H9 (cell line): Measurements from ENCODE around the gene PIAS1. TPM values are rescaled to one million over a fixed set of nuclear protein-coding genes. Genes with fewer than 3 reads are reported as not detected.

Experiments
- DNase-seq: peaks from one replicate; pipeline ENCODE4 v3.0.0-alpha.2; 2017
- H2AFZ ChIP-seq: one replicate; pipeline ENCODE4 v1.6.1; 2013; ENCODE audit warnings: mild to moderate bottlenecking, low read length, control low read depth, moderate library complexity
- H2AK5ac ChIP-seq: 2 replicates; pipeline ENCODE4 v1.6.1; 2013; ENCODE audit warnings: low read length, control low read depth, mixed read lengths; ENCODE audit not compliant: insufficient read length
- H2BK120ac ChIP-seq: one replicate; pipeline ENCODE4 v1.6.1; 2013; ENCODE audit warnings: low read depth, mild to moderate bottlenecking, low read length, control low read depth, inconsistent platforms; ENCODE audit not compliant: poor library complexity, severe bottlenecking
- H2BK12ac ChIP-seq: 2 replicates; pipeline ENCODE4 v1.6.1; 2013; ENCODE audit warnings: low read length, control low read depth, mixed read lengths, low read depth; ENCODE audit not compliant: insufficient read length
- H2BK15ac ChIP-seq: 2 replicates; pipeline ENCODE4 v1.6.1; 2013; ENCODE audit warnings: low read depth, low read length, control low read depth
- H2BK20ac ChIP-seq: one replicate; pipeline ENCODE4 v1.6.1; 2013; ENCODE audit warnings: low read depth, mild to moderate bottlenecking, low read length, control low read depth, inconsistent platforms; ENCODE audit not compliant: poor library complexity, severe bottlenecking
- H2BK5ac ChIP-seq: 2 replicates; pipeline ENCODE4 v1.6.1; 2013; ENCODE audit warnings: low read length, control low read depth, mixed read lengths; ENCODE audit not compliant: insufficient read length
- H3K14ac ChIP-seq: 2 replicates; pipeline ENCODE4 v1.6.1; 2013; ENCODE audit warnings: low read length, control low read depth; ENCODE audit not compliant: insufficient read depth
- H3K18ac ChIP-seq: 2 replicates; pipeline ENCODE4 v1.6.1; 2013; ENCODE audit warnings: low read depth, mild to moderate bottlenecking, mixed read lengths, low read length, control low read depth; ENCODE audit not compliant: insufficient read length
- H3K23ac ChIP-seq: 2 replicates; pipeline ENCODE4 v1.6.1; 2013; ENCODE audit warnings: low read length, control low read depth, mixed read lengths, low read depth; ENCODE audit not compliant: insufficient read length
- H3K23me2 ChIP-seq: 2 replicates; pipeline ENCODE4 v1.6.1; 2013; ENCODE audit warnings: low read depth, mild to moderate bottlenecking, mixed read lengths, low read length, control low read depth; ENCODE audit not compliant: insufficient read length, poor library complexity, severe bottlenecking
- H3K27ac ChIP-seq: 2 replicates; pipeline ENCODE4 v1.5.1; 2013; ENCODE audit warnings: low read length, control low read depth, mixed read lengths, low read depth; ENCODE audit not compliant: insufficient read length
- H3K27me3 ChIP-seq: 2 replicates; pipeline ENCODE4 v1.6.1; 2013; ENCODE audit warnings: low read length, control low read depth, inconsistent platforms; ENCODE audit not compliant: insufficient read depth
- H3K4ac ChIP-seq: 2 replicates; pipeline ENCODE4 v1.6.1; 2013; ENCODE audit warnings: low read depth, mild to moderate bottlenecking, control low read depth, inconsistent platforms, low read length, moderate library complexity
- H3K4me1 ChIP-seq: 2 replicates; pipeline ENCODE4 v1.6.1; 2013; ENCODE audit warnings: low read length, control low read depth, inconsistent platforms; ENCODE audit not compliant: insufficient read depth
- H3K4me2 ChIP-seq: 2 replicates; pipeline ENCODE4 v1.6.1; 2013; ENCODE audit warnings: low read length, control low read depth, mixed read lengths; ENCODE audit not compliant: insufficient read length, insufficient read depth
- H3K56ac ChIP-seq: 2 replicates; pipeline ENCODE4 v1.6.1; 2013; ENCODE audit warnings: low read depth, mild to moderate bottlenecking, mixed read lengths, low read length, control low read depth; ENCODE audit not compliant: insufficient read length
- H3K79me1 ChIP-seq: 2 replicates; pipeline ENCODE4 v1.6.1; 2013; ENCODE audit warnings: low read depth, mild to moderate bottlenecking, moderate library complexity, low read length, control low read depth, inconsistent platforms; ENCODE audit not compliant: insufficient read depth, poor library complexity, severe bottlenecking
- H3K79me2 ChIP-seq: 2 replicates; pipeline ENCODE4 v1.6.1; 2013; ENCODE audit warnings: low read length, control low read depth, inconsistent platforms; ENCODE audit not compliant: insufficient read depth
- H3K9ac ChIP-seq: 2 replicates; pipeline ENCODE4 v1.6.1; 2013; ENCODE audit warnings: low read length, control low read depth, mixed read lengths; ENCODE audit not compliant: insufficient read length; ENCODE audit errors: extremely low read depth
- H3K9me3 ChIP-seq: one replicate; pipeline ENCODE4 v1.6.1; 2013; ENCODE audit warnings: low read depth, low read length, inconsistent platforms; ENCODE audit not compliant: control insufficient read depth
- H3T11ph ChIP-seq: one replicate; pipeline ENCODE4 v1.6.1; 2013; ENCODE audit warnings: mild to moderate bottlenecking, low read length, control low read depth, inconsistent platforms
- H4K20me1 ChIP-seq: one replicate; pipeline ENCODE4 v1.6.1; 2013; ENCODE audit not compliant: control insufficient read depth, insufficient read length, insufficient read depth
- H4K5ac ChIP-seq: 2 replicates; pipeline ENCODE4 v1.6.1; 2013; ENCODE audit warnings: low read depth, mild to moderate bottlenecking, mixed read lengths, low read length, control low read depth; ENCODE audit not compliant: insufficient read length
- H4K8ac ChIP-seq: replicated peaks from 2 replicates; pipeline ENCODE4 v1.6.1; 2013; ENCODE audit warnings: low read length, control low read depth, mixed read lengths, low read depth; ENCODE audit not compliant: insufficient read length
- H4K91ac ChIP-seq: 2 replicates; pipeline ENCODE4 v1.6.1; 2013; ENCODE audit warnings: low read depth, mild to moderate bottlenecking, moderate library complexity, mixed read lengths, low read length, control low read depth; ENCODE audit not compliant: insufficient read length
- H3K27ac Mint-ChIP-seq, 3 experiments: 2 replicates in 2 of 3; 3 replicates in 1 of 3; pipeline ENCODE4 v1.8.0; 2020 to 2021; ENCODE audit warnings: mixed read lengths in 3 of 3, mild to moderate bottlenecking in 1 of 3, moderate library complexity in 1 of 3
- H3K27me3 Mint-ChIP-seq: 2 replicates; pipeline ENCODE4 v1.8.0; 2021; ENCODE audit warnings: low read depth, mild to moderate bottlenecking, moderate library complexity, mixed read lengths
- H3K36me3 Mint-ChIP-seq, 3 experiments: 2 replicates in 2 of 3; 3 replicates in 1 of 3; pipeline ENCODE4 v1.8.0; 2020 to 2021; ENCODE audit warnings: low read depth in 3 of 3, mixed read lengths in 3 of 3; ENCODE audit not compliant: insufficient read depth in 1 of 3
- H3K4me1 Mint-ChIP-seq, 2 experiments: 2 replicates each; pipeline ENCODE4 v1.8.0; 2020; ENCODE audit warnings: mixed read lengths in 2 of 2
- H3K4me3 Mint-ChIP-seq, 2 experiments: 2 replicates in 1 of 2; 3 replicates in 1 of 2; pipeline ENCODE4 v1.8.0; 2020 to 2021; ENCODE audit warnings: mild to moderate bottlenecking in 2 of 2, mixed read lengths in 2 of 2, moderate library complexity in 1 of 2
- H3K9me3 Mint-ChIP-seq, 2 experiments: 2 replicates in 1 of 2; 3 replicates in 1 of 2; pipeline ENCODE4 v1.8.0; 2020; ENCODE audit warnings: mild to moderate bottlenecking in 2 of 2, mixed read lengths in 2 of 2, moderate library complexity in 1 of 2
- CTCF ChIP-seq: fragments of 200-600 bp; sonication (generic); conservative IDR thresholded peaks from 3 replicates; pipeline ENCODE4 v1.8.0; 2021; ENCODE audit warnings: antibody characterized with exemption, mild to moderate bottlenecking
- WGBS: extraction: QIAGEN DNeasy Blood & Tissue Kit; methylation state at CpG from one replicate; pipeline ENCODE4 v1.1.7; 2013; ENCODE audit warnings: missing lambda C conversion rate, low lambda C conversion rate, mixed read lengths; ENCODE audit not compliant: insufficient read length; ENCODE audit errors: extremely low coverage; 5-methylcytosine and 5-hydroxymethylcytosine counted together
- total RNA-seq: library from RNA; stranded (reverse); gene quantifications from 2 replicates; pipeline ENCODE4 v1.2.1, GENCODE V29; 2021

Gene PIAS1
- total RNA-seq, 1 experiment from 2014 or later: 31.1 TPM

GRCh38 chr15:68228971-68229385 lies 174.9 kb downstream of the PIAS1 start:
- H3K4me1 Mint-ChIP-seq: peaks cover 35 to 40% of the 10 kb centered on the region in 2 experiments
- no peak overlapping the region for H3K27ac ChIP-seq
- H3K79me2 ChIP-seq: peaks cover 21% of the 10 kb centered on the region; the same call in 1 of the 2 replicates

More at GRCh38 chr15:68228971-68229385, 174.9 kb downstream of the PIAS1 start:
- Histone ChIP-seq H3K27me3 (no peaks in the 10 kb centered on the region), H3K56ac (no peak overlapping the region), H3K4ac (no peak overlapping the region; the same call in 1 of the 2 replicates), H3K4me2 (peak overlapping the region; percentile 98), H3K79me1 (peaks cover 5% of the 10 kb centered on the region), H2BK5ac (no peak overlapping the region), H4K20me1 (no peaks in the 10 kb centered on the region), H2BK20ac (no peak overlapping the region), H2AK5ac (no peak overlapping the region), H3K9ac (peak overlapping the region; percentile 81), H3K18ac (peak overlapping the region; percentile 93), H4K91ac (no peak overlapping the region), H3K23me2 (peaks cover 16% of the 10 kb centered on the region), H3K4me1 (peaks cover 12% of the 10 kb centered on the region; the same call in 1 of the 2 replicates), H4K8ac (no peak overlapping the region), H2BK12ac (no peak overlapping the region), H2BK120ac (no peak overlapping the region), H3K9me3 (no peaks in the 10 kb centered on the region), H4K5ac (peak overlapping the region; percentile 6), H2AFZ (no peak overlapping the region), H2BK15ac (no peak overlapping the region), H3K23ac (no peak overlapping the region), H3T11ph (no peak overlapping the region), H3K14ac (peak overlapping the region; percentile 88)
- TF ChIP-seq CTCF: no peak
- H3K36me3 Mint-ChIP-seq: peaks cover 5 to 16% (median 8%) of the 10 kb centered on the region in 3 experiments
- peak overlapping the region; percentile 82 to 90 for H3K4me3 Mint-ChIP-seq
- peak overlapping the region in 2 of 3 experiments; percentile 65 to 85; a peak in 4 of 7 replicates for H3K27ac Mint-ChIP-seq
- peaks cover 0 to 6% of the 10 kb centered on the region in 2 experiments; a peak in 2 of 5 replicates for H3K9me3 Mint-ChIP-seq
- DNase-seq: no peak
- no CpG with 5 or more reads among the region's 39 CpGs for WGBS
- peaks cover 16% of the 10 kb centered on the region for H3K27me3 Mint-ChIP-seq
